Right atrium auricular region (tissue), 2 donors: ENCODE data around the gene TRAPPC5. TPM values are rescaled to one million over a fixed set of nuclear protein-coding genes. Genes with fewer than 3 reads are reported as not detected.

ENCODE experiments used
- DNase-seq: peaks from one replicate; pipeline ENCODE4 v3.0.0-alpha.2; 2019; ENCODE audit warnings: low spot score
- H3K27ac ChIP-seq, 2 donors: fragments of 200-600 bp; sonication (generic); 1 replicate in 1 of 2; 2 replicates in 1 of 2; pipeline ENCODE4 v1.5.1; 2016 to 2019
- H3K27me3 ChIP-seq, 2 donors: fragments of 200-600 bp; sonication (generic); one replicate each; pipeline versions ENCODE4 v1.5.1 to v1.6.0; 2017 to 2019
- H3K36me3 ChIP-seq: fragments of 200-600 bp; sonication (generic); one replicate; pipeline ENCODE4 v1.5.1; 2016
- H3K4me1 ChIP-seq, 2 donors: fragments of 200-600 bp; sonication (generic); one replicate each; pipeline versions ENCODE4 v1.5.1 to v1.6.0; 2017 to 2019
- H3K4me3 ChIP-seq, 2 donors: fragments of 200-600 bp; sonication (generic); 1 replicate in 1 of 2; 2 replicates in 1 of 2; pipeline ENCODE4 v1.5.1; 2017 to 2019; ENCODE audit warnings: mild to moderate bottlenecking in 1 of 2, moderate library complexity in 1 of 2
- H3K9me3 ChIP-seq, 2 donors: fragments of 200-600 bp; sonication (generic); one replicate each; pipeline ENCODE4 v1.5.1; 2019
- CTCF ChIP-seq, 2 donors: fragments of 200-600 bp; sonication (generic); IDR thresholded peaks; one replicate each; pipeline ENCODE4 v1.5.1; 2019; ENCODE audit warnings: antibody characterized with exemption in 2 of 2
- total RNA-seq, 2 donors: library from RNA; depleted of rRNA; stranded (reverse); fragments of >200 nt; gene quantifications; one replicate each; pipeline ENCODE4 v1.1.0, GENCODE V29; 2016

Gene TRAPPC5
- total RNA-seq, 2 donors from 2014 or later, result 55.0 to 58.3 TPM

GRCh38 chr19:7648265-7649014 lies 32.2 kb upstream of the TRAPPC5 start:
- H3K27ac ChIP-seq, result no peak overlapping the region
- H3K4me3 ChIP-seq, result no peak overlapping the region
- H3K27me3 ChIP-seq, result no peaks in the 10 kb centered on the region
- no peaks in the 10 kb centered on the region for H3K36me3 ChIP-seq
- DNase-seq, result no peak
- H3K9me3 ChIP-seq, result no peaks in the 10 kb centered on the region
- no peak for TF ChIP-seq CTCF (IDR thresholded peaks at IDR 0.05)
- H3K4me1 ChIP-seq, result peaks cover 0 to 8% of the 10 kb centered on the region in 2 donors

- Histone ChIP-seq H3K9me3 (no peaks in the 10 kb centered on the region), H3K4me1 (peaks cover 0 to 8% of the 10 kb centered on the region in 2 donors), H3K27ac (no peak overlapping the region), H3K36me3 (no peaks in the 10 kb centered on the region), H3K4me3 (no peak overlapping the region), H3K27me3 (no peaks in the 10 kb centered on the region)
- TF ChIP-seq CTCF (IDR thresholded peaks at IDR 0.05), result no peak
- DNase-seq, result no peak
Measured at GRCh38 chr19:7650148-7650547, 30.5 kb upstream of the TRAPPC5 start.

- peak; percentile 97 to 98 for TF ChIP-seq CTCF (IDR thresholded peaks at IDR 0.05)
- Histone ChIP-seq H3K9me3 (no peaks in the 10 kb centered on the region), H3K36me3 (no peaks in the 10 kb centered on the region), H3K27me3 (no peaks in the 10 kb centered on the region), H3K27ac (no peak overlapping the region), H3K4me1 (peaks cover 0 to 8% of the 10 kb centered on the region in 2 donors), H3K4me3 (peak overlapping the region in 1 of 2 donors; percentile 35)
- DNase-seq, result peak; percentile 81
Measured at GRCh38 chr19:7652061-7652641, 28.5 kb upstream of the TRAPPC5 start.

GRCh38 chr19:7654401-7654800 lies 26.2 kb upstream of the TRAPPC5 start:
- DNase-seq, result no peak
- no peak overlapping the region for H3K27ac ChIP-seq
- no peaks in the 10 kb centered on the region for H3K9me3 ChIP-seq
- H3K4me1 ChIP-seq, result peaks cover 0 to 8% of the 10 kb centered on the region in 2 donors
- no peaks in the 10 kb centered on the region for H3K36me3 ChIP-seq
- no peaks in the 10 kb centered on the region for H3K27me3 ChIP-seq
- no peak overlapping the region for H3K4me3 ChIP-seq
- no peak for TF ChIP-seq CTCF (IDR thresholded peaks at IDR 0.05)

GRCh38 chr19:7655581-7655980 lies 25.1 kb upstream of the TRAPPC5 start:
- no peaks in the 10 kb centered on the region for H3K27me3 ChIP-seq
- no peaks in the 10 kb centered on the region for H3K9me3 ChIP-seq
- peaks cover 0 to 8% of the 10 kb centered on the region in 2 donors for H3K4me1 ChIP-seq
- no peak overlapping the region for H3K27ac ChIP-seq
- no peaks in the 10 kb centered on the region for H3K36me3 ChIP-seq
- TF ChIP-seq CTCF (IDR thresholded peaks at IDR 0.05), result no peak
- no peak for DNase-seq
- no peak overlapping the region for H3K4me3 ChIP-seq
